Thoracic aorta (tissue), 2 donors: ENCODE data around the gene FXYD4. TPM values are rescaled to one million over a fixed set of nuclear protein-coding genes. Genes with fewer than 3 reads are reported as not detected.

Source experiments
- ATAC-seq: fragments of 150-250 bp; one replicate; pipeline ENCODE4 v1.8.0; 2017; ENCODE audit warnings: low read depth; ENCODE audit not compliant: insufficient number of reproducible peaks, low FRiP score
- DNase-seq: peaks from one replicate; pipeline ENCODE4 v3.0.0-alpha.2; 2020; ENCODE audit warnings: low spot score
- H3K27ac ChIP-seq, 2 donors: fragments of 200-600 bp; sonication (generic); 1 replicate in 1 of 2; 2 replicates in 1 of 2; pipeline ENCODE4 v1.5.1; 2016; ENCODE audit warnings: mild to moderate bottlenecking in 2 of 2, moderate library complexity in 2 of 2
- H3K27me3 ChIP-seq: fragments of 200-600 bp; sonication (generic); replicated peaks from 2 replicates; pipeline ENCODE4 v1.6.0; 2016; ENCODE audit warnings: mild to moderate bottlenecking; ENCODE audit not compliant: insufficient read depth
- H3K36me3 ChIP-seq: fragments of 200-600 bp; sonication (generic); one replicate; pipeline ENCODE4 v1.5.1; 2016
- H3K4me1 ChIP-seq, 2 donors: fragments of 200-600 bp; sonication (generic); 1 replicate in 1 of 2; 2 replicates in 1 of 2; pipeline versions ENCODE4 v1.5.1 to v1.6.0; 2016; ENCODE audit warnings: low read depth in 2 of 2, mild to moderate bottlenecking in 1 of 2; ENCODE audit not compliant: control insufficient read depth in 1 of 2
- H3K4me3 ChIP-seq: fragments of 200-600 bp; sonication (generic); 2 replicates; pipeline ENCODE4 v1.5.1; 2016; ENCODE audit warnings: mild to moderate bottlenecking
- H3K9me3 ChIP-seq: fragments of 200-600 bp; sonication (generic); 2 replicates; pipeline ENCODE4 v1.5.1; 2016
- CTCF ChIP-seq: fragments of 200-600 bp; sonication (generic); IDR thresholded peaks from one replicate; pipeline ENCODE4 v1.5.1; 2019; ENCODE audit warnings: antibody characterized with exemption
- total RNA-seq, 2 donors: library from RNA; depleted of rRNA; stranded (reverse); fragments of >200 nt; gene quantifications; one replicate each; pipeline versions ENCODE4 v1.1.0 to v1.2.3, GENCODE V29; 2016

FXYD4 gene
- total RNA-seq, 2 donors from 2014 or later: not detected

GRCh38 chr10:43370671-43371215 lies 693 bp upstream of the FXYD4 start:
- DNase-seq: no peak

DNA sequence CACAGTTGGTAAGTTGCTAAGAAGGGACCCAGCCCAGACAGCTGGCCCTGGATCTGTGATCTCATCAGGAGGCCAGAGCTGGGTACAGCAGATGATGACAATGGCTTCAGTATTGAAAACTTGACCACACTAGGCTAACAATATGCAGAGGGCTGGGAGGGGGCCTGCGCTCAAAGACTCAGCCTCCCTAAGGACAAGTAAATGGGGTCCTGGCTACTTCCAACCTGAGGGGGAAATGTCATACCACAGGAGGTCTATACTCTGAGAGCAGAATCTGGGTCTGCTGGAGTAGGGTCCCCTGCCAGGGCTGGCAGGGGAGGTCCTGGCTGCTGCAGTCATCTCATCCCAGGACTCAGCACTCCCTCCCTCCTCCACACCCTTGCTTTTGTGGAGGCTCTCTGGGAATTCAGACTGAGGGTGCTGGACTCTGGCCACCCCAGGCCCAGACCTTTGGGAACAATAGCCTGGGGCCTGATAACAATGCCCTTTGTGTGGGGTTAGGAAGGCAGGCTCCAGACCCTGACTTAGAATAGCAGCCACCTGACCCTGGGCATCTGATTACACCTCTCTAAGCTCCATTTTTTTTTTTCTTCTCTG lies 1.4 kb downstream of the FXYD4 start:
- no peak overlapping the region for H3K27ac ChIP-seq
- no peaks in the 10 kb centered on the region for H3K9me3 ChIP-seq
- no peak for ATAC-seq
- no peaks in the 10 kb centered on the region for H3K4me1 ChIP-seq
- DNase-seq: no peak
- H3K27me3 ChIP-seq: no peaks in the 10 kb centered on the region
- H3K36me3 ChIP-seq: no peaks in the 10 kb centered on the region
- no peak overlapping the region for H3K4me3 ChIP-seq
- no peak for TF ChIP-seq CTCF

More at GRCh38 chr10:43370671-43371215, 693 bp upstream of the FXYD4 start:
- ATAC-seq: no peak
- no peak for TF ChIP-seq CTCF
- Histone ChIP-seq H3K4me3 (no peak overlapping the region), H3K27ac (no peak overlapping the region), H3K36me3 (no peaks in the 10 kb centered on the region), H3K27me3 (no peaks in the 10 kb centered on the region), H3K9me3 (no peaks in the 10 kb centered on the region), H3K4me1 (no peaks in the 10 kb centered on the region)

- no peak overlapping the region for H3K27ac ChIP-seq
- H3K27me3 ChIP-seq: no peaks in the 10 kb centered on the region
- no peak overlapping the region for H3K4me3 ChIP-seq
- H3K36me3 ChIP-seq: no peaks in the 10 kb centered on the region
- no peaks in the 10 kb centered on the region for H3K4me1 ChIP-seq
- TF ChIP-seq CTCF: no peak
- DNase-seq (no peak), ATAC-seq (no peak)
- no peaks in the 10 kb centered on the region for H3K9me3 ChIP-seq
These were observed 2.0 kb downstream of the FXYD4 start for GRCh38 chr10:43373461-43373860.

- Histone ChIP-seq H3K27ac (no peak overlapping the region), H3K27me3 (no peaks in the 10 kb centered on the region), H3K4me1 (no peaks in the 10 kb centered on the region), H3K36me3 (no peaks in the 10 kb centered on the region), H3K9me3 (no peaks in the 10 kb centered on the region), H3K4me3 (no peak overlapping the region)
- DNase-seq (no peak), ATAC-seq (no peak)
- no peak for TF ChIP-seq CTCF
These were observed 2.8 kb downstream of the FXYD4 start for GRCh38 chr10:43374194-43374593.

DNA sequence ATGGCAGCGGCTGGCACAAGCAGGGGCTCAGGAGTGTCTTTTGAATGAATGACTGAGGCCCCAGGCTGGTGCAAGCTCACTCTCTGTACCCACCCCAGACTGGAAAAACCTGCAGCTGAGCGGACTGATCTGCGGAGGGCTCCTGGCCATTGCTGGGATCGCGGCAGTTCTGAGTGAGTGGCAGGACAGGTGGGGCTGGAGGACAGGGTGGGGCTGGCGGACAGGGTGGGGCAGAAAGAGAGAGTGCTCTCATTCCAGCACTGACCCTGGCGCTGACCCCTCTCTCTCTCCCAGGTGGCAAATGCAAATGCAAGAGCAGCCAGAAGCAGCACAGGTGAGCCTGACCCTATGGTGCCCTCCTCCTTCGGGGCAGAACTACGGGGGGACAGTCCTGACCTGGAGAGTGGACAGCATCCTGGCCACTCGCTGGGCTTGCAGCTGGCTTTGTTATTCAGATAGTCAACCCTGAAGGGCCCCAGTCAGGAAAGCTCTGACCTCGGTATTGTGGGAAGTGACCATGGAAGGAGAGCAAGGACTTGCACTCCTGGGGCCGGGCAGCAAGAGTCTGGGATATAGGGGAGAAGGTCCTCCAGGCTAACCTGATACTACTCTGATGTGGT lies 4.1 kb downstream of the FXYD4 start:
- H3K4me3 ChIP-seq: no peak overlapping the region
- no peaks in the 10 kb centered on the region for H3K27me3 ChIP-seq
- no peak for DNase-seq
- no peak overlapping the region for H3K27ac ChIP-seq
- H3K36me3 ChIP-seq: no peaks in the 10 kb centered on the region
- no peaks in the 10 kb centered on the region for H3K9me3 ChIP-seq
- H3K4me1 ChIP-seq: no peaks in the 10 kb centered on the region
- no peak for TF ChIP-seq CTCF
- ATAC-seq: no peak
